GM10248 (cell line): ENCODE measurements around the gene MPPE1.
"Not testable (repeated sequence)": the region's sequence is repeated elsewhere in the genome, so short reads cannot be mapped to it uniquely, and the experiment has no call there.

Experiments used
- CTCF ChIA-PET: fragments of 300-600 bp; sonication (Branson Sonifier 250); formaldehyde crosslinking; extraction: SDS; loops from one replicate; lab custom pipeline; 2021; ENCODE audit warnings: antibody characterized with exemption; lab: Yijun Ruan, JAX
- POLR2A ChIA-PET: fragments of 350-650 bp; sonication (Branson Sonifier 250); formaldehyde crosslinking; extraction: SDS; loops from one replicate; lab custom pipeline; 2020; ENCODE audit warnings: antibody characterized with exemption; lab: Yijun Ruan, JAX
- DNase-seq: peaks from one replicate; pipeline ENCODE4 v3.0.0; 2012; ENCODE audit errors: extremely low spot score
- TF ChIP-seq, protein P1 (sequence below): IDR thresholded peaks from 2 replicates; pipeline ENCODE4 v1.5.1; 2012; ENCODE audit warnings: mild to moderate bottlenecking, low read depth; ENCODE audit errors: extremely low read depth, missing control alignments, control extremely low read depth

Gene MPPE1

GRCh38 chr18:11860594-11861450, 47.3 kb downstream of the MPPE1 start:
- POLR2A ChIA-PET: no interaction called here
- DNase-seq: no peak
- CTCF ChIA-PET: interaction anchor here (0.8 kb wide), 1 partner anchor 10 kb away, joined by 4 read pairs; no protein-coding TSS in a partner anchor
- TF ChIP-seq, protein P1, sequence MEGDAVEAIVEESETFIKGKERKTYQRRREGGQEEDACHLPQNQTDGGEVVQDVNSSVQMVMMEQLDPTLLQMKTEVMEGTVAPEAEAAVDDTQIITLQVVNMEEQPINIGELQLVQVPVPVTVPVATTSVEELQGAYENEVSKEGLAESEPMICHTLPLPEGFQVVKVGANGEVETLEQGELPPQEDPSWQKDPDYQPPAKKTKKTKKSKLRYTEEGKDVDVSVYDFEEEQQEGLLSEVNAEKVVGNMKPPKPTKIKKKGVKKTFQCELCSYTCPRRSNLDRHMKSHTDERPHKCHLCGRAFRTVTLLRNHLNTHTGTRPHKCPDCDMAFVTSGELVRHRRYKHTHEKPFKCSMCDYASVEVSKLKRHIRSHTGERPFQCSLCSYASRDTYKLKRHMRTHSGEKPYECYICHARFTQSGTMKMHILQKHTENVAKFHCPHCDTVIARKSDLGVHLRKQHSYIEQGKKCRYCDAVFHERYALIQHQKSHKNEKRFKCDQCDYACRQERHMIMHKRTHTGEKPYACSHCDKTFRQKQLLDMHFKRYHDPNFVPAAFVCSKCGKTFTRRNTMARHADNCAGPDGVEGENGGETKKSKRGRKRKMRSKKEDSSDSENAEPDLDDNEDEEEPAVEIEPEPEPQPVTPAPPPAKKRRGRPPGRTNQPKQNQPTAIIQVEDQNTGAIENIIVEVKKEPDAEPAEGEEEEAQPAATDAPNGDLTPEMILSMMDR: no peak

GRCh38 chr18:11859903-11860407, 48.2 kb downstream of the MPPE1 start:
- ChIA-PET CTCF (interaction anchor here (0.8 to 0.9 kb wide), 2 partner anchors 11 kb away, joined by 3 to 4 read pairs; no protein-coding TSS in a partner anchor), POLR2A (no interaction called here)
- no peak for DNase-seq
- TF ChIP-seq, protein P1: no peak

DNA sequence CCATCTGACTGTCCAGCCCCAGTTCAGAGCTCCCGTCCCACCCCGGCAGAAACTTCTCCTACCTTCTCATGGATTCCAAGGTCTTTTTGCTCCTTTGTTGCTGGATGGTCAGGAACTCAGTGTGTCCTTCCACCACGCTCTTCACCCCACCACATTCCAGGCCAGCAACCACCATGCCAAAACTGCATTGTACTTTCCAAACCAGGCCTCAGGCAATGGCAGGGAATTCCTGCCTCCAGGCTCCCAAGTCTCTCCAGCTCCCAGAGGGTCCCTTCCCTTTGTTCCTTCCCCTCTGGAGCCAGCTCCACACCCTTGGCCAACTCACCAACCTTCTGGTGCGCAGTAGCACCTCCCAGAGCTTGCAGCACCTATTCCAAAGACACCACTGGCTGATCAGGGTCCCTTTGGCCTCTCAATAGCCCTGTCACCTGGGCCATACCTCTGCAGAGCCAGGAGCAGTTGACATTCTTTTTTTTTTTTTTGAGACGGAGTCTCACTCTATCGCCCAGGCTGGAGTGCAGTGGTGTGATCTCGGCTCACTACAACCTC, 48.8 kb downstream of the MPPE1 start:
- TF ChIP-seq, protein P1: no peak
- no peak for DNase-seq
- ChIA-PET POLR2A (no interaction called here), CTCF (interaction anchor here (0.9 kb wide), 1 partner anchor 12 kb away, joined by 3 read pairs; no protein-coding TSS in a partner anchor)

DNA sequence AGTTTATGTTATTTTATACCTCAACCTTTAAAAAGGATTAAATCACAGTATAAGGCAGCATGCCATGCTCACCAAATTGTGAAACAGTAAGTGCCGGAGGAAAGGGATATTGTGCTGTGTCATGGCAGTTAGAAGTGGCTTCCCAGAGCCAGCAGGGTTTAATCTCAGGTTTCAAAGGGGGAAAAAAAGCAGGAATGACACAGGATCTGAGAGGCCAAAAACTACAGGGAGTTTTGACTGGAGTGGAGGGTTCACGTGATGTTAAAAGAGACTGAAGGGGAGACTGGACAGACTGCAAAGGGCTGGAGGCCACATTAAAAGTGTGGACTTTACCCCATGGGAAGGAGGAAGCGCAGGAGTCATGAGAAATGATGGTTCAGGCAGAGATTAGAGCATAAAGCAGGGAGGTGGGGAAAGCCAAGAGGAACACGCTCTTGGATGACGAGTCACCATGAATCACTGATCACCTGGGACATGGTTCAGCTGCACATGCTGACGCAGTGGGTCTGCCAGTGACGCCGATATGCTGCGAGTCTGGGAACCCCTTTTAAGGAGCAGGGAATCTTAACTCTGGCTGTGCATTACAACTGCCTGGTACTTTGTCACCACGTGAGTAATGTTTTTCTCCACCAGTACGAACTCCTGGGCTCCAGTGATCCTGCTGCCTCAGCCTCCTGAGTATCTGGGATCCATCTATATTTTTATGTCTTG, 50.8 kb downstream of the MPPE1 start:
- DNase-seq: no peak
- ChIA-PET POLR2A (no interaction called here), CTCF (no interaction called here)
- TF ChIP-seq, protein P1: no peak

GRCh38 chr18:11854554-11854953, 53.6 kb downstream of the MPPE1 start:
- DNase-seq, POLR2A ChIA-PET, CTCF ChIA-PET: not testable (repeated sequence)

- POLR2A ChIA-PET: interaction anchor here (0.7 kb wide), 1 partner anchor 1032 kb away, joined by 4 read pairs; no protein-coding TSS in a partner anchor
- CTCF ChIA-PET: no interaction called here
- DNase-seq: peak; percentile 44
- TF ChIP-seq, protein P1: no peak
Observed at GRCh38 chr18:11851806-11852337, 56.2 kb downstream of the MPPE1 start.
